GM12878 (cell line): ENCODE results near the gene PTGER4. TPM values are rescaled to one million over a fixed set of nuclear protein-coding genes. Genes with fewer than 3 reads are reported as not detected.

Source experiments
- ATAC-seq: fragments of 200-7000 bp; cut with Tn5 transposase; 3 replicates; pipeline ENCODE4 v1.9.1; 2020; ENCODE audit warnings: mild to moderate bottlenecking, moderate library complexity
- BruUV-seq: library from RNA; stranded (reverse); fragments of 400-500 nt; replicated peaks from 2 replicates; lab custom pipeline; 2021; lab: Mats Ljungman, UMichigan
- CTCF ChIA-PET: fragments of 300-600 bp; sonication (Branson Sonifier 250); formaldehyde crosslinking; extraction: SDS; loops from one replicate; lab custom pipeline; 2021; ENCODE audit warnings: inconsistent platforms; lab: Yijun Ruan, JAX
- POLR2A ChIA-PET: fragments of 350-600 bp; formaldehyde crosslinking; extraction: SDS; loops from one replicate; lab custom pipeline; 2021; ENCODE audit warnings: inconsistent platforms; lab: Charles Lee
- RAD21 ChIA-PET: fragments of 300-600 bp; sonication (Branson Sonifier 250); formaldehyde crosslinking; loops from one replicate; lab custom pipeline; 2023; ENCODE audit warnings: antibody characterized with exemption; ENCODE audit not compliant: unreplicated experiment; lab: Charles Lee
- SMC1A ChIA-PET: fragments of 300-600 bp; sonication (Branson Sonifier 250); formaldehyde crosslinking; loops from one replicate; lab custom pipeline; 2023; ENCODE audit not compliant: unreplicated experiment, uncharacterized antibody; lab: Charles Lee
- DNase-seq: peaks from one replicate; pipeline ENCODE4 v3.0.0-alpha.2; 2011; ENCODE audit warnings: low read depth, low spot score
- FAIRE-seq: peaks from 3 replicates; lab custom pipeline; 2011; peaks lifted over from hg19 to GRCh38; lab: Jason Lieb, UNC
- H2AFZ ChIP-seq: 2 replicates; pipeline ENCODE4 v1.6.0; 2011; ENCODE audit warnings: low read depth, low read length, control low read depth; ENCODE audit not compliant: control insufficient read depth
- H3K27ac ChIP-seq: 2 replicates; pipeline ENCODE4 v1.5.1; 2011; ENCODE audit warnings: control low read depth; ENCODE audit not compliant: control insufficient read depth, insufficient read depth
- H3K27me3 ChIP-seq, 2 experiments: replicated peaks in 1 of 2; 2 replicates each; pipeline versions ENCODE4 v1.6.0 to v1.6.1; 2011; ENCODE audit warnings: low read length in 1 of 2; ENCODE audit not compliant: control insufficient read depth in 2 of 2, insufficient read depth in 2 of 2
- H3K36me3 ChIP-seq, 2 experiments: 2 replicates each; pipeline ENCODE4 v1.5.1; 2011; ENCODE audit warnings: low read length in 1 of 2; ENCODE audit not compliant: control insufficient read depth in 2 of 2, insufficient read depth in 2 of 2
- H3K4me1 ChIP-seq: 2 replicates; pipeline ENCODE4 v1.6.1; 2011; ENCODE audit warnings: mild to moderate bottlenecking, low read length, moderate library complexity, mixed read lengths; ENCODE audit not compliant: control insufficient read depth, insufficient read depth
- H3K4me2 ChIP-seq: 2 replicates; pipeline ENCODE4 v1.6.0; 2011; ENCODE audit warnings: control low read depth; ENCODE audit not compliant: control insufficient read depth, insufficient read depth
- H3K4me3 ChIP-seq: fragments of 200-600 bp; sonication (generic); 2 replicates; pipeline ENCODE4 v1.5.1; 2016
- H3K79me2 ChIP-seq: 2 replicates; pipeline ENCODE4 v1.6.0; 2011; ENCODE audit warnings: low read length; ENCODE audit not compliant: control insufficient read depth, insufficient read depth
- H3K9ac ChIP-seq: 2 replicates; pipeline ENCODE4 v1.8.0; 2011; ENCODE audit warnings: low read length, control low read depth, mixed read lengths; ENCODE audit not compliant: control insufficient read depth, insufficient read depth
- H3K9me3 ChIP-seq: replicated peaks from 3 replicates; pipeline ENCODE4 v1.5.1; 2011; ENCODE audit warnings: mild to moderate bottlenecking, low read length; ENCODE audit not compliant: control insufficient read depth, insufficient read depth
- H4K20me1 ChIP-seq: 2 replicates; pipeline ENCODE4 v1.6.0; 2011; ENCODE audit not compliant: control insufficient read depth, insufficient read depth
- ELK1 ChIP-seq: IDR thresholded peaks from 2 replicates; pipeline ENCODE4 v1.6.1; 2012; ENCODE audit warnings: low read depth, low read length, improper control_type of control experiment
- GATAD2B ChIP-seq: fragments of 450-650 bp; conservative IDR thresholded peaks from 2 replicates; pipeline ENCODE4 v1.6.1; 2017; ENCODE audit warnings: low read depth, mild to moderate bottlenecking, moderate library complexity
- MYB ChIP-seq: fragments of 150-350 bp; IDR thresholded peaks from 2 replicates; pipeline ENCODE4 v1.6.1; 2014; ENCODE audit warnings: mild to moderate bottlenecking, low read depth, low read length, borderline replicate concordance
- PAX5 ChIP-seq: IDR thresholded peaks from 2 replicates; pipeline ENCODE4 v1.6.1; 2011; ENCODE audit warnings: low read depth, low read length, borderline replicate concordance
- PML ChIP-seq: IDR thresholded peaks from 2 replicates; pipeline ENCODE4 v1.6.1; 2012; ENCODE audit warnings: low read length, inconsistent platforms
- POU2F2 ChIP-seq: IDR thresholded peaks from 3 replicates; pipeline ENCODE4 v1.6.1; 2011; ENCODE audit warnings: low read depth, mild to moderate bottlenecking, low read length, borderline replicate concordance
- RB1 ChIP-seq: fragments of 450-650 bp; formaldehyde crosslinking; IDR thresholded peaks from 2 replicates; pipeline ENCODE4 v1.6.1; 2017; ENCODE audit warnings: mild to moderate bottlenecking, borderline replicate concordance
- RBBP5 ChIP-seq: fragments of 200-600 bp; sonication (generic); conservative IDR thresholded peaks from 2 replicates; pipeline ENCODE4 v1.6.1; 2016
- RELA ChIP-seq: fragments of 450-650 bp; IDR thresholded peaks from 2 replicates; pipeline ENCODE4 v1.8.0; 2014; ENCODE audit warnings: borderline replicate concordance; ENCODE audit not compliant: partially characterized antibody
- REST ChIP-seq: IDR thresholded peaks from 2 replicates; pipeline ENCODE4 v1.6.1; 2012; ENCODE audit warnings: mild to moderate bottlenecking, low read depth, low read length
- SMC3 ChIP-seq: IDR thresholded peaks from 2 replicates; pipeline ENCODE4 v1.6.1; 2011; ENCODE audit warnings: low read length, improper control_type of control experiment, borderline replicate concordance
- TBL1XR1 ChIP-seq: IDR thresholded peaks from 2 replicates; pipeline ENCODE4 v1.6.1; 2012; ENCODE audit warnings: low read depth, low read length, improper control_type of control experiment
- TCF12 ChIP-seq: IDR thresholded peaks from 2 replicates; pipeline ENCODE4 v1.6.1; 2011; ENCODE audit warnings: low read depth, mild to moderate bottlenecking, low read length
- ZBED1 ChIP-seq: IDR thresholded peaks from 2 replicates; pipeline ENCODE4 v1.6.1; 2016; ENCODE audit warnings: borderline replicate concordance
- ZSCAN29 ChIP-seq: fragments of 450-650 bp; IDR thresholded peaks from 2 replicates; pipeline ENCODE4 v1.6.1; 2017; ENCODE audit warnings: mild to moderate bottlenecking, moderate library complexity
- WGBS: methylation state at CpG from one replicate; pipeline ENCODE4 v1.1.6; 2016; ENCODE audit warnings: low lambda C conversion rate; ENCODE audit not compliant: insufficient replicate concordance, insufficient coverage; ENCODE audit errors: missing lambda C conversion rate; 5-methylcytosine and 5-hydroxymethylcytosine counted together
- in situ Hi-C: fragments of 300-500 bp; cut with MboI; formaldehyde crosslinking; loops from 9 replicates; pipeline ENCODE4 v1.14.3; 2018; ENCODE audit warnings: mixed read lengths
- intact Hi-C: fragments of 100-400 bp; cut with micrococcal nuclease; formaldehyde crosslinking; loops from one replicate; pipeline ENCODE4 v1.14.2; 2022; ENCODE audit not compliant: unreplicated experiment
- polyA plus RNA-seq, 11 experiments: library from polyadenylated mRNA; depleted of rRNA in 4 of 11; unstranded in 6 of 11; stranded (reverse) in 5 of 11; fragments of >200 nt; fragmentation: Nextera tagmentation in 4 of 11; fragmentation: Illumina TruSeq in 1 of 11; extraction: Ambion mirVana in 4 of 11; extraction: Trizol in 1 of 11; gene quantifications; 1 replicate in 1 of 11; 2 replicates in 10 of 11; pipeline versions ENCODE4 v1.2.1 to v1.2.3, GENCODE V29; 2011 to 2016; ENCODE audit warnings: inconsistent platforms in 2 of 11, missing spikeins in 2 of 11, low read depth in 1 of 11
- total RNA-seq, 4 experiments: library from RNA; depleted of rRNA in 3 of 4; stranded (reverse); fragments of >200 nt in 3 of 4; fragmentation: Illumina TruSeq in 1 of 4; extraction: Trizol in 1 of 4; gene quantifications; 2 replicates each; pipeline versions ENCODE4 v1.2.1 to v1.2.3, GENCODE V29; 2013 to 2021

PTGER4 gene
- total and polyA plus RNA-seq, 10 of the 15 experiments (the other 5 are each of a cell fraction or from before 2014, with no cell fraction given) = 0.15 to 3.7 (median 0.62) TPM

GRCh38 chr5:40690267-40690666, 10.6 kb downstream of the PTGER4 start:
- Histone ChIP-seq H3K27ac (no peak overlapping the region), H3K9ac (no peak overlapping the region), H3K27me3 (no peaks in the 10 kb centered on the region), H2AFZ (no peak overlapping the region), H3K36me3 (no peaks in the 10 kb centered on the region), H4K20me1 (no peaks in the 10 kb centered on the region), H3K4me2 (no peak overlapping the region), H3K4me3 (no peak overlapping the region), H3K9me3 (no peaks in the 10 kb centered on the region; the same call in 2 of the 3 replicates), H3K79me2 (no peaks in the 10 kb centered on the region), H3K4me1 (no peaks in the 10 kb centered on the region)
- RAD21 ChIA-PET = interaction anchor here (0.7 to 3.3 kb wide), 3 partner anchors 742 to 1130 kb away, joined by 3 to 18 read pairs (median 7); no protein-coding TSS in a partner anchor
- in situ Hi-C loops (loop anchor here (10.0 to 25.0 kb wide), 2 partner anchors 975 to 1103 kb away; no protein-coding TSS in a partner anchor), intact Hi-C loops (no loop called here)
- FAIRE-seq (no peak), ATAC-seq (no peak), DNase-seq (no peak)
- BruUV-seq = no TSS peak
- POLR2A ChIA-PET = no interaction called here
- CTCF ChIA-PET = interaction anchor here (0.6 to 4.3 kb wide), 8 partner anchors 9 to 975 kb away, joined by 3 to 23 read pairs (median 3); no protein-coding TSS in a partner anchor
- 45% methylated on average over 3 of the region's 3 CpGs for WGBS
- SMC1A ChIA-PET = interaction anchor here (1.1 to 4.0 kb wide), 8 partner anchors 8 to 976 kb away, joined by 3 to 15 read pairs (median 5); no protein-coding TSS in a partner anchor
- no peak for TF ChIP-seq TBL1XR1
- no peak for TF ChIP-seq POU2F2
- no peak for TF ChIP-seq ZBED1
- TF ChIP-seq ELK1 = no peak
- TF ChIP-seq REST = no peak
- no peak for TF ChIP-seq RB1
- no peak for TF ChIP-seq ZSCAN29
- TF ChIP-seq SMC3 = no peak
- no peak for TF ChIP-seq TCF12
- no peak for TF ChIP-seq RBBP5
- TF ChIP-seq RELA = no peak
- TF ChIP-seq PAX5 = no peak
- no peak for TF ChIP-seq PML
- TF ChIP-seq GATAD2B = no peak
- TF ChIP-seq MYB = no peak
- TF ChIP-seq, all 136 proteins: peak for 0
